ENCODE measurements around the gene AK8.
"Not testable (repeated sequence)": the region's sequence is repeated elsewhere in the genome, so short reads cannot be mapped to it uniquely, and the experiment has no call there.

The AK8 gene

DNA sequence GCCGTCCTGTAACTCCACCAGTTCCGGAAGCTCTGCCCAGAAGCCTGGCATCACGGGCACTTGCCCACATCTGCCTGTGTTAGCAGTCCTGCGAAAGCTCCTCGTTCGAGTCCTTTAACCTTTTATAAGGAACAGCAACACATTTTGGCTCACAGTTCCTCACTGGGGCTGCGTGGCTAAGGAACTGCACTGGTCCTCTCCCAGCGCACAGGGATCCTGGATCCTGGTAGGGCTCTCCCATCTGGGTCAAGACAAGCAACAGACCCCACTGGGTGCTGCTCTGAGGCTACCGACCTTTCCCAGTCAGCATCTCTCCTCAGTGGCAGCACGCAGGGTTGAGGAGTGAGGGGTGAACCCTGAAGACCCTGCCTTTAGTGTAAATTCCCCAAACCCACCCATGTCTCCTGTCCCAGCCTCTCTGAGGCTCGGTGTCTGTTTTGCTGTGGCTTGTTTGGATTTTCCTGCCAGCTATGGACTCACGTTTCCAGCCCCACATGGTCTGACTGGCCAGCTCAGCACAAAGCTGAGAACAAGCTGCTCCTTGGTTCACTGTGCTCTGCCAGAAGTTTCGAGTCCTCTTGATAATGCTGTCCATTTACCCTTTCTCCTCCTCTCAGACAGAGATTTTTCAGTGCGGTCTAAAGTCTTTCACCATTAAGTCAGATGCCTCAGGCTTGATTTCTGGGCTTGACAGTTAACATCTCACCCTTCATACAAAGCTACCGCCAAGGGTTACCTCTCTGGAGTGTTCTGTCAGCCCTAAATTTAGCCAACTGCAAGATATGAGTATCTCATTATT is 80.0 kb downstream of the AK8 start:
- DNase-seq (ENCODE audit: low read depth in 2 of 2): no peak

DNA sequence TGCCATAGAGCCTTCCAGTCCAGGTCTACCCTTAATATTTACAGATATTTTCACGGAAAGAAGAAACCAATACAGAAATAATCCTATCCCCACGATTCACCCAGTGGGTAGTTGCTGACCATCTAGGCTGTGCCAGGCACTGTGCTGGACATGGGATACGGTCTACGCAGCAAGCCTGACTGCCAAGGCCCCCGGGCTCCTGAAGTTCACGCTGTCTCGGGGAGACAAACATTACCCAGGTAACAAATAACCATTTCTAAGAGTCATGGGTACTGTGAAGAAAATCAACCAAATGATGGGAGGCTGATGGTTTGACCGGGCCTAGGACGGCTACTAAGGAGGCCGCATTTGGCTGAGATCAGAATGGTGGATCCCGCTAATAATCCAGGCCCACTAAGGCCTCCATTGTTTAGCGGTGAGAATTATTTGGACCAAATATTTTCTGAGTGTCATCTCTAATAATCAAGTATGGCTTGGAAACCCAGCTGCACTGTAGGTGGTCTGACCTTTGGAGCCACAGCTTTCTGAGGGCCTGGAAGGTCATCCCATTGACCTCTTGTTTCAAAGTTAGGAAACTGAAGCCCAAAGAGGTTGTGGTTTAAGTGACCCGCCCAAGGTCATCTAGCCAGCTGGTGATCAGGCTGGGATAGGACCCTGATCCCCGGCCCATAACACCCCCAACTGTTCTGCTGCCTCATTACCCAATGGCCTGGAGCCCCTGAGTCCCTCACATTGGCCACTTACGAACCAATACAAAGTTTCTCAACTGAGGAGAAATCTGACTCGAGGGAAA is 82.4 kb downstream of the AK8 start:
- no peak for DNase-seq (ENCODE audit: low read depth in 2 of 2)

DNA sequence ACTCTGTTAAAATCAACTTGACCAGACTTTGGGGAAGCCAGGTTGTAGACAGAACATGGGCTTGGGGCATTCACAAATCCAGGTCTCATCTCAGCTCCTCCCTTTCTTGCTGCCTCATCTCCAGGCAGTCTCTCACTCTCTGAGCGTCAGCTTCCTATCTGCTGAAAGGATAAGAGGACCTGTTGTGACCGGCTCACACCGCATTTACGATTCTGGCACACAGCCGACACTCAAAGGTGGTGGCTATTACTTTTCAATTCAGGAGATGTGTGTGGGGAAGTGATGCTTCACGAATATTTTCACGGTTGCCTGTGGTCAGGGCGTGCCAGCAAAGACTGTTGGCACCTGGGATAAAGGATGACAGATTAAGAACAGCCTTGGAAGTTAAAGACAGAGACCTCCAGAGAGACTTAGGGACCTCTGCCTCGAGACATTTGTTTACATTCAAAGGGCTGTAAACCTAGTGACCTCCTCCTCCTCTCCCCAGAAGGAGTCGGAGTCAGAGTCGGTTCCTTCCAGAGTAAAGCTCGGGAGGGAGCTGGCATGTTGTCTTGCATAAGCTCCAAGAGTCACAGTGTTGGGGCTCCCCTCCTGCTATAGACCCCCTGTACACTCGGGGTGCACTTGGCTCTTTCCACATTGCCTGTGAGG is 83.2 kb downstream of the AK8 start:
- no peak for DNase-seq (ENCODE audit: low read depth in 2 of 2)

GRCh38 chr9:132793606-132794580 is 84.2 kb downstream of the AK8 start:
- no peak for DNase-seq (ENCODE audit: low read depth in 2 of 2)

DNA sequence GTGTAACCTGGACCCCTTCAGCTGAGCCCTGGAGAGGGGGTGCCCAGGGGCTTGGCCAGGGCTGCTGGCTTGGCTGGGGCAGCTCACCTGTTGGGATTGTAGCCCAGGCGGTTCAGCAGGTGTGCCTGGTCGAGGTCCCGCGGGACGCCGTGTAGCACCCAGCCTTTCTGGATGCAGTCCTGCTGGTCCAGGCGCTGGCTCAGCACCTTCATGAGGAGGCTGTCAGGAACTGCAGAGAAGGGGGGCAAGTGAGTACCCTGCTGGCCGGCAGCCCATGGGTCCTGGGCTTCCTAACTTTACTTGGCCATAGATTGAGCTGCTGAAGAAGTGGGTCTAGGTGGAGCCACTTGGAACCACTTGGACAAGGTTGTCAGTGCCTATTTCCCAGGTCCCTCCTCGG is 85.5 kb downstream of the AK8 start:
- DNase-seq (ENCODE audit: low read depth in 2 of 2): no peak

GRCh38 chr9:132791699-132792240 is 86.3 kb downstream of the AK8 start:
- no peak for DNase-seq (ENCODE audit: low read depth in 2 of 2)

GRCh38 chr9:132789719-132790118 is 88.4 kb downstream of the AK8 start:
- DNase-seq (ENCODE audit: low read depth in 2 of 2): no peak

DNA sequence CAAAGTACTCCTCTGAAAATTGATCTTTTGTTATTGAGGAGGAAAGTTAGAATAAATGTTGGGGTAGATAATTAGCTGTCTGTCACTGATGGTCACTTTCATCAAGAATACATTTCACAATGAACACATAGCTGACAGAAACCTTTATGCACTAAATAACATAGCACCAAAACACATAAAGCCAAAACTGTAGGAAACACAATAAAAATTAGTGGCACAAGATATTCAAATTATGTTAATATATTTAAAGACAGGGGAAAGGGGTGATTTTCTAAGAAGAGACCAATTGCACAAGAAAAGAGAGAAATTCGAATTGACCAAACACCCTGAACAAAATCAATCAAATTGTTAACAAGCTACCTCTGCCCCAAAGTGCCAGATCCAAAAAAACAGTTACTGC is 89.7 kb downstream of the AK8 start:
- DNase-seq (ENCODE audit: low read depth in 2 of 2): no peak

GRCh38 chr9:132787748-132788159 is 90.3 kb downstream of the AK8 start:
- DNase-seq (ENCODE audit: low read depth in 2 of 2): no peak

GRCh38 chr9:132784286-132784830 is 93.7 kb downstream of the AK8 start:
- no peak for DNase-seq (ENCODE audit: low read depth in 2 of 2)

DNA sequence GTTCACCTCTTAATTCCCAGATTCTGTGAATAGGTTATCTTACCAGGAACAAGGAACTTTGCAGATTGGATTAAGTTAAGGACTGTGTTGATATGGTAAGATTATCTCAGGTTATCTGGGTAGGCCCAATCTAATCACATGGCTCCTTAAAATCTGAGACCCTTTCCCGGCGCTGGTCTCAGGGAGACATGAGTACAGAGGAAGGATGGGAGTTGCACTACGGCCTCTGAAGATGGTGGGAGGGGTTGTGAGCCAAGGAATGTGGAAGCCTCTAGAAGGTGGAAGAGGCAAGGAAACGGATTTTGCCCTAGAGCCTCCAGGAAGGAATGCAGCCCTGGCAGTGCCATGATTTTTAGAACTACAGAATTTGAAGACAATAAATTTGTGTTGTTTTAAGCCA is 95.1 kb downstream of the AK8 start:
- no peak for DNase-seq (ENCODE audit: low read depth in 2 of 2)

DNA sequence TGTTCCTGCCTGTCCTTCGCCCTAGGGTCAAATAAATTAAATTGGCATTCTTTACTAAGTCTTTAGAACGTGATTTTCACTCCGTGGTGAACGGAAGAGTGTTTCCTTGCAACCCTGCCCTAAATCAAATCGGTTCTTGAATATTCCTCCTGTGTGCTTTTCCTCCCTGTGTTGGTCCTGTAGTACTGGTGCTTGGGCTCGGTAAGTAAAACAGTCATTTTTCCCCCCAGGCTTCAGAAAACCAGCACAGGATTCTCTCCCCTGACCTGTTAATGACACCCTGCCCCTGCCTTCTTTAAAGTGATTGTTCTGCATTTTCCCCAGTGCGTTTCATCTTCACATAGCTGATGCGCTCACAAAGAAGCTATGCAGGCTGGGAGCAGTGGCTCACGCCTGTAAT is 96.0 kb downstream of the AK8 start:
- no peak for DNase-seq (ENCODE audit: low read depth in 2 of 2)

- DNase-seq (ENCODE audit: low read depth in 2 of 2): no peak
Measured at GRCh38 chr9:132780230-132781007, 97.7 kb downstream of the AK8 start.

- no peak for DNase-seq (ENCODE audit: low read depth in 2 of 2)
Measured at GRCh38 chr9:132776891-132777290, 101.2 kb downstream of the AK8 start.

- no peak for DNase-seq (ENCODE audit: low read depth in 2 of 2)
Measured at GRCh38 chr9:132776268-132776667, 101.8 kb downstream of the AK8 start.

DNA sequence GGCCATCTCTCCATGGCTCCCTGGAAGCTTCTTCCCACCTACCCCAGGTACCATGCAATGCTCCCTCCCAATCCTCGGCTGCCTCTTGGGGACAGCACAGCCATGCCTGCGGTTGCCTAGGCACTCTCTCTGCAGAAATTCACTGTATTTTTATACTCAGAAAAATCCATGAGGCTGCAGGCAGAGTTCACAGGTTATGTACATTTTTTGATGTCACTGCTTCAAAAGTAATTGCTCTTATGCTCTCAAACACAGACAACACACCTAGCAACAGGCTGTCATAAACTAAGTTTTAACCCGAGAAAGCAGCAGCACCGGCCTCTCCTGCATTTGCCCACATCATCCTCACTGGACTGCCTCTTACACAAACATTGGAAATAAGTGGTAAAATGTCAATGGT is 102.4 kb downstream of the AK8 start:
- DNase-seq (ENCODE audit: low read depth in 2 of 2): no peak

DNA sequence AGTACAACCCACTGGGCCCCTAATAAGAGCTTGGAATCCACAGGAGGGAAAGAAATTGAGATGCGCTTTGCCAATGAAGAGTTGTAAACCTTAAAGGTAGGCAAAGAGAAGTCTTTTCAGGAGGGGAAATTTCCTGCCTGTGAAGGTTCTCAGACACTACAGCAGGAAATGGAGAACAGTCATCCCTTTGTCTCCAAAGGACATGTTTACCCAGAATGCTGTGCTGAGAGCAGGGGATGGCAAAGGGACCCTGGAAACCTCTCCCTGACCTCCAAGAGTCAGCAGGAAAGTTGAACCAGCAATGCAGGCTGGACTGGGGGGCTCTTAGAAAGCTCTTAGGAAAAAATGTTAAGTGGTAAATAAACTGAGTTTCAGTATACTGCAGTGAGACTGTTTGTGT is 103.2 kb downstream of the AK8 start:
- DNase-seq (ENCODE audit: low read depth in 2 of 2): no peak

DNA sequence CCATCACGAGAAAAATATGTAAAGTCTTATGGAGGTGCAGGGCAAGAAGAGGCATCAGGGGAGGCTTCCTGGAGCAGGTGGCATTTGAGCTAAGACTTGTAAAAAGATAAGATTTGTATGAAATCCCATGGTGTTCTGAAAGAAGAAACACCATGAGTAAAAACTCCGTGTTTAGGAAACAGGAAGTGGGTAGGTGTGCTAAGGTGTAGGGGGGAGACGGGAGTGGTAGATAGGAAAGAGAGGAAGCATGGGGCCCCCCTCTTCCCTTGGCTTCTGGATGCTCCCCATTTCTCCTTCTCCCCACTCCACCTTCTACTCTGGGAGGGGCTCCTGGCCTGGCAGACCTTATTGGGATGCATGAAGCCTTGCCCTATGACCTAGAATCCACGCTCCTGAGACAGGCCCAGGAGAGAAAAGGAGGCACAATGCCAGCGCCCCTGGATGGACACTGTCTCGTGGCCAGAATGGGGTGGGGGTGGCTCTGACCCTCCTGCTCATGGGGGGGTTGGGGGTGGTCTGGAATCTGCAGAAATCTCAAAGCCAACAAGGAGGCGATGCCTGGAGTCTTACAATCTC is 104.2 kb downstream of the AK8 start:
- no peak for DNase-seq (ENCODE audit: low read depth in 2 of 2)

DNA sequence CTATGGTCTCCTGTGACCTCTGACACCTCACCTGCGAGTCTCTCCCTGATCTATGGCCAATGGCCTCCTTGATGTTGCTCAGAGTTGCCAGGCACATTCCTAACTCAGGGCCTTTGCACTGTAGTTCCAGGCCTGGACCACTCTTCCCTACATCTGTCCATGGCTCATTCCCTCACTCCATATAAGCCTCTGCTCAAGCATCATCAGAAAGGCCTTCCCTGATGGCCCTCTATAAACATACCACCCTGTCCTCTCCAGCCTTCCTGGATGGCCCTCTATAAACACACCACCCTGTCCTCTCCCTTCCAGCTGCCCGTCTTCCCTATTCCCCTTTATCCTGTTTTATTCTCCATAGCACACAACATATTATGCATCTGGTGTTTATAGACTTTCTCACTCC is 105.0 kb downstream of the AK8 start:
- DNase-seq (ENCODE audit: low read depth in 2 of 2): no peak

GRCh38 chr9:132771752-132772151 is 106.3 kb downstream of the AK8 start:
- not testable (repeated sequence) for DNase-seq (ENCODE audit: low read depth in 2 of 2)

Data from stimulated activated CD4-positive, alpha-beta T cell treated with anti-CD3 and anti-CD28 coated beads, Interleukin-1b, Interleukin-23, amount 100 ng/mL, for 4 hours (primary cell).